Thyroid gland (tissue), 4 donors: ENCODE data around the gene SLC16A14. TPM values are rescaled to one million over a fixed set of nuclear protein-coding genes. Genes with fewer than 3 reads are reported as not detected.
A peak's percentile ranks its signal among the peaks of the same experiment; 100 is the strongest.

Source experiments
- DNase-seq, 2 donors: peaks; one replicate each; pipeline ENCODE4 v3.0.0-alpha.2; 2019
- H3K27ac ChIP-seq, 3 donors: fragments of 200-600 bp; sonication (generic); 1 replicate in 2 of 3; 2 replicates in 1 of 3; pipeline ENCODE4 v1.5.1; 2016 to 2019; ENCODE audit warnings: mild to moderate bottlenecking in 1 of 3, moderate library complexity in 1 of 3
- H3K27me3 ChIP-seq: fragments of 200-600 bp; sonication (generic); one replicate; pipeline ENCODE4 v1.5.1; 2019
- H3K36me3 ChIP-seq, 2 donors: fragments of 200-600 bp; sonication (generic); one replicate each; pipeline ENCODE4 v1.5.1; 2016 to 2019
- H3K4me1 ChIP-seq, 2 donors: fragments of 200-600 bp; sonication (generic); one replicate each; pipeline ENCODE4 v1.5.1; 2017 to 2019
- H3K4me3 ChIP-seq, 3 donors: fragments of 200-600 bp; sonication (generic); replicated peaks in 1 of 3; 1 replicate in 2 of 3; 2 replicates in 1 of 3; pipeline ENCODE4 v1.5.1; 2016; ENCODE audit warnings: mild to moderate bottlenecking in 1 of 3
- H3K9me3 ChIP-seq: fragments of 200-600 bp; sonication (generic); one replicate; pipeline ENCODE4 v1.5.1; 2017
- POLR2A ChIP-seq, 2 donors: fragments of 450-650 bp; IDR thresholded peaks; one replicate each; pipeline ENCODE4 v1.6.1; 2017; ENCODE audit warnings: antibody characterized with exemption in 2 of 2, mild to moderate bottlenecking in 2 of 2, moderate library complexity in 1 of 2
- WGBS, 2 donors: methylation state at CpG; one replicate each; pipeline ENCODE4 v1.1.5; 2017; 5-methylcytosine and 5-hydroxymethylcytosine counted together
- intact Hi-C: fragments of 100-400 bp; cut with DNase I; formaldehyde crosslinking; loops from one replicate; pipeline ENCODE4 v1.15.1; 2023
- total RNA-seq, 4 donors: library from RNA; depleted of rRNA; stranded (reverse); fragments of >200 nt; gene quantifications; one replicate each; pipeline ENCODE4 v1.2.3, GENCODE V29; 2016
- TF ChIP-seq, protein P1 (sequence below), 6 experiments: fragments of 200-600 bp in 3 of 6; fragments of 450-650 bp in 3 of 6; sonication (generic) in 3 of 6; IDR thresholded peaks; one replicate each; pipeline ENCODE4 v1.5.1; 2016 to 2019; ENCODE audit warnings: antibody characterized with exemption in 6 of 6, mild to moderate bottlenecking in 2 of 6, inconsistent platforms in 1 of 6, moderate library complexity in 1 of 6

The SLC16A14 gene
- total RNA-seq, 4 donors from 2014 or later = 1.8 to 3.8 (median 2.0) TPM

- TF ChIP-seq POLR2A (IDR thresholded peaks at IDR 0.05) = no peak
- TF ChIP-seq, protein P1, sequence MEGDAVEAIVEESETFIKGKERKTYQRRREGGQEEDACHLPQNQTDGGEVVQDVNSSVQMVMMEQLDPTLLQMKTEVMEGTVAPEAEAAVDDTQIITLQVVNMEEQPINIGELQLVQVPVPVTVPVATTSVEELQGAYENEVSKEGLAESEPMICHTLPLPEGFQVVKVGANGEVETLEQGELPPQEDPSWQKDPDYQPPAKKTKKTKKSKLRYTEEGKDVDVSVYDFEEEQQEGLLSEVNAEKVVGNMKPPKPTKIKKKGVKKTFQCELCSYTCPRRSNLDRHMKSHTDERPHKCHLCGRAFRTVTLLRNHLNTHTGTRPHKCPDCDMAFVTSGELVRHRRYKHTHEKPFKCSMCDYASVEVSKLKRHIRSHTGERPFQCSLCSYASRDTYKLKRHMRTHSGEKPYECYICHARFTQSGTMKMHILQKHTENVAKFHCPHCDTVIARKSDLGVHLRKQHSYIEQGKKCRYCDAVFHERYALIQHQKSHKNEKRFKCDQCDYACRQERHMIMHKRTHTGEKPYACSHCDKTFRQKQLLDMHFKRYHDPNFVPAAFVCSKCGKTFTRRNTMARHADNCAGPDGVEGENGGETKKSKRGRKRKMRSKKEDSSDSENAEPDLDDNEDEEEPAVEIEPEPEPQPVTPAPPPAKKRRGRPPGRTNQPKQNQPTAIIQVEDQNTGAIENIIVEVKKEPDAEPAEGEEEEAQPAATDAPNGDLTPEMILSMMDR (IDR thresholded peaks at IDR 0.05) = no peak
- H3K27me3 ChIP-seq = no peaks in the 10 kb centered on the region
- peaks cover 8 to 21% of the 10 kb centered on the region in 2 donors for H3K4me1 ChIP-seq
- no peaks in the 10 kb centered on the region for H3K36me3 ChIP-seq
- intact Hi-C loops = no loop called here
- peak overlapping the region in 2 of 3 donors; percentile 52 to 53 for H3K27ac ChIP-seq
- H3K4me3 ChIP-seq = no peak overlapping the region
- DNase-seq = no peak
- WGBS, 2 donors = 48 to 51% methylated on average over 2 of the region's 2 CpGs
- H3K9me3 ChIP-seq = no peaks in the 10 kb centered on the region
These were observed 16.4 kb downstream of the SLC16A14 start for GRCh38 chr2:230052299-230052698.

DNA sequence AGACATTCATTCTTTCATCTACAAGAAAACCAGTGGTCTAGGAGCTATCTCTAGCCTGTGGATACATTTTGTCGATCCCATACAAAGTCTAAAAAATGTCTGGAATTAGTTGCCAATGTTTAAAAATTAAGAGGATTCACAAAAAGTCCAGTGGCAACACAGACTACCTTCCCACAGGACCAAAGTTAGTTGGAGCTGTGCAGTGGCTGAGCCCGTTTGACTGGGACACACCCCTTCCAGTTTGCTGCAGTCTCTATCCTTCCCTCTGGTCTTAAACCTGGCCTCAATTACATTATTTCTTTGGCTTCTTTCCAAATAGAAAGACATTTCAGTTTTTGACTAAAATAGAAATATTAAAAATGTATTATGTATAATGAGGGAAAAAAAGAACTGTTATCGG is 18.6 kb downstream of the SLC16A14 start:
- intact Hi-C loops = no loop called here
- H3K9me3 ChIP-seq = no peaks in the 10 kb centered on the region
- H3K27me3 ChIP-seq = no peaks in the 10 kb centered on the region
- DNase-seq = no peak
- peaks cover 8 to 21% of the 10 kb centered on the region in 2 donors for H3K4me1 ChIP-seq
- TF ChIP-seq, protein P1 (IDR thresholded peaks at IDR 0.05) = no peak
- TF ChIP-seq POLR2A (IDR thresholded peaks at IDR 0.05) = no peak
- WGBS, 2 donors = 82 to 84% methylated on average over 3 of the region's 3 CpGs
- no peak overlapping the region for H3K27ac ChIP-seq
- no peak overlapping the region for H3K4me3 ChIP-seq
- no peaks in the 10 kb centered on the region for H3K36me3 ChIP-seq

DNA sequence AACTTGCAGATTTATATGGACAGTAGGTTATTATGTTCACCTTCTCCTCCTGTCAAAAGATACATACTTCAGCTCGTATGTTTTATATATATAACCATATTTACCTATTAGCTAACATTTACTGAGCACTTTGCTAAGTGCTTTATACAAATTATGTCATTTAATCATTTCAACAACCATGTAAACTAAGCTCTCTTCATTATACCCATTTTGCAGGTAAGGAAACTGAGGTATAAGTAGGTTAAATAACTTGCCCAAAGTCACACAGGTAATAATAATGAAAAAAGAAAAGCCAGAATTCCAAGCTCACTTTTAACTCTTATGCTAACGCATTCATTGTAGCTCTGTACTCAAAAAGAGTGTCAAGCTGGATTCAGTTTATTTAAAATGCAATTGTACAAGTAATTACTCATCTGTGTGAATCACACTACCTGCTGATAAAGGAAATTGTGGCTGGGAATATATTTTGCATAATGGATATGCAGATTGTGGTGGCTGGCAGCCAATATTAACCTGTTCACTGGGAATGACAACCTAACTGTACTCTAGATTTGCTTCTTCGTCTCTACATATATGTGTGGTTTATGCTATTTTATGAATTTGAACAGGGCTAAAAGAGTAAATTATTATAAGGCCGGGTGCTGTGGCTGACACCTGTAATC is 20.6 kb downstream of the SLC16A14 start:
- Histone ChIP-seq H3K4me1 (peaks cover 0 to 11% of the 10 kb centered on the region in 2 donors), H3K27ac (no peak overlapping the region), H3K4me3 (no peak overlapping the region), H3K36me3 (no peaks in the 10 kb centered on the region), H3K27me3 (no peaks in the 10 kb centered on the region), H3K9me3 (no peaks in the 10 kb centered on the region)
- intact Hi-C loops = no loop called here
- whole genome bisulfite sequencing, 2 donors = 94 to 95% methylated on average over 4 of the region's 4 CpGs
- DNase-seq = no peak
- TF ChIP-seq, protein P1 (IDR thresholded peaks at IDR 0.05) = no peak
- TF ChIP-seq POLR2A (IDR thresholded peaks at IDR 0.05) = no peak

DNA sequence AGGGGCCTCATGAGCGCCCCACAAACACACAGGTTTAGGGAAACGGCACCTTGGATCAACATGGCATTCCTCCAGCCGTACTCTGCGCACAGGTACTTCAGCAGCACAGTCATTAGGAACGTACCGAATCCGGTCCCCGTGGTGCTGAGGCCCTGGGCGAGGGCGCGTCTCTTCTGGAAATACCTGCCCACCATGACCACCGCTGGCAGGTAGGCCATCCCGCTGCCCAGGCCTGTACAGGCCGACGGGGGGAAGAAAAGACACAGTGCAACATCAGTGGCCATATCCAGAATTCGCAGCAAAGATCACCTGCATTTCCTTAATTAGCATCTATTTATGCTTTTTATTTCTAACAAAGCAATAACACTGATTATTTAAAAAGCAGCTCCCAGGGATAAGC is 22.2 kb downstream of the SLC16A14 start:
- no peaks in the 10 kb centered on the region for H3K4me1 ChIP-seq
- H3K27ac ChIP-seq = no peak overlapping the region
- no peak overlapping the region for H3K4me3 ChIP-seq
- no peak for DNase-seq
- TF ChIP-seq POLR2A (IDR thresholded peaks at IDR 0.05) = no peak
- TF ChIP-seq, protein P1 (IDR thresholded peaks at IDR 0.05) = no peak
- H3K36me3 ChIP-seq = no peaks in the 10 kb centered on the region
- no peaks in the 10 kb centered on the region for H3K27me3 ChIP-seq
- H3K9me3 ChIP-seq = no peaks in the 10 kb centered on the region
- intact Hi-C loops = no loop called here
- WGBS, 2 donors = 97 to 99% methylated on average over 16 of the region's 16 CpGs

DNA sequence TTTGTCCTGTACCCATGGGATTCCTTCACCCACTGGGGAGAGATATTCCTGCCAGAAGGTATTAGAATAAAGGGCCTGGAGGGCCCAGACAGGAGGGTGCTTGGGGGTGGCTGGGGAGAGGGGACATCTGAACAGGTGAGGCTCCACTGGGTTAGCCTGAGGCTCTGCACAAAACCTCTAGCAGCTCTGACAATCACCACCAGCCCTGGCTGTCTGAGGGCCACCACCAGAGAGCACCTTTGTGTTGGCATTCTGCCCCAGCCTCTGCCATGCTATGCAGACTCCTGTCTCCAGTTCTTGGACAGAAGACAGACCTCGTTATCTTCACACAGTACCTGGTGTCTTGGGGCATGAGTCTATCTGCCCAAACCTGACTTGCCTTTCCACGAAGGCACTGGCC is 25.3 kb downstream of the SLC16A14 start:
- Histone ChIP-seq H3K4me1 (no peaks in the 10 kb centered on the region), H3K27me3 (no peaks in the 10 kb centered on the region), H3K27ac (no peak overlapping the region), H3K9me3 (no peaks in the 10 kb centered on the region), H3K4me3 (no peak overlapping the region), H3K36me3 (no peaks in the 10 kb centered on the region)
- no peak for DNase-seq
- WGBS, 2 donors = 86 to 96% methylated on average over 2 of the region's 2 CpGs
- TF ChIP-seq POLR2A (IDR thresholded peaks at IDR 0.05) = no peak
- TF ChIP-seq, protein P1 (IDR thresholded peaks at IDR 0.05) = no peak
- intact Hi-C loops = no loop called here
